ENCODE measurements around the gene ARPC5. TPM values are rescaled to one million over a fixed set of nuclear protein-coding genes. Genes with fewer than 3 reads are reported as not detected.
"Not testable (repeated sequence)": the region's sequence is repeated elsewhere in the genome, so short reads cannot be mapped to it uniquely, and the experiment has no call there.

The ARPC5 gene
- polyA plus RNA-seq, 1 experiment = 293 TPM

DNA sequence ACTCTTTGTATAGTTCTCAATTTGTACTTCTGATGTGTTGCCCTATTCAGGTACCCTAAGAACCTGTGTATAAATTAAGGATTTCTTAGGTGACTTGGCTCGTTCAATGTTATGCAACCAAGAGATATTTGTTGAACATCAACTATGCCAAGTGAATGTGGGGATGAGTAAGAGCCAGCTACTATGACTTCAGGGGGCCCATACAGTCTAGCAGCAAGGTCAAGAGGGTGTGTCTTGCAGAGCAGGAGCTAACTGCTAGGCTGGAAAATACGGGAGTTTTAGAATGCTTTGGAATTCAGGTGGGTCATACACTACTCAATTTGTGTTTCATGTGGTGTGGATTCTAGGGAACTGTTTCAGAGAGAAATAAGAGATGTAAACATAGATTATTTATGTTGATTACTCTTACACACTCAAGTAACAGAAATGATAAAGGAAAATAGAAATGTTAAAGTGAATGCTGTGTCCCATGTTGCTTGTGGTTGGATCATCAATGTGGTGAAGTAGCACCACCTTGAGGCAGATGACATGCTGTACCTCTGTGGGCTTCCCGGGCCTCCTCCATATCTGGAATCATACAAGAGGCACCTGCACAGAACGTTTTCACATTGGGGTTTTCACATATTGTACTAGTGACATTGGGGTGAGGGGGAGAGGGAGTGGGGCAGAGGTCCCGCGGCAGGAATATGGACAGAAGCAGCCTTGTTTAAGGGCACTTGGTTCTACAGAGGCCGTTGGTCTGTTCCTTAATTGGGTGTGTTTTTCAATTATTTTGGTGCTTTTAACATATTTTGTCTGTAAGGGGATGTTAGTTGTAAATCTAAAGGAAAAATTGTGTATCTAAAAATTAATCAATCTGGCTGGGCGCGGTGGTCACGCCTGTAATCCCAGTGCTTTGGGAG lies 12.4 kb downstream of the ARPC5 start:
- no peaks in the 10 kb centered on the region for H3K27me3 ChIP-seq (ENCODE audit: control insufficient read depth, insufficient read depth, low read length)
- no peak for DNase-seq (ENCODE audit: low read depth, low spot score)
- H3K4me3 ChIP-seq (ENCODE audit: low read depth, low read length) = no peak overlapping the region
- ChIA-PET CTCF (interaction anchor here (0.9 to 1.9 kb wide), 7 partner anchors 11 to 293 kb away, joined by 3 to 5 read pairs (median 4); no protein-coding TSS in a partner anchor), POLR2A (interaction anchor here (1.1 kb wide), 1 partner anchor 14 kb away, joined by 3 read pairs; no protein-coding TSS in a partner anchor)
- no peaks in the 10 kb centered on the region for H3K9me3 ChIP-seq (ENCODE audit: control insufficient read depth, insufficient read depth, low read length)
- H3K27ac ChIP-seq (ENCODE audit: low read depth, low read length) = no peak overlapping the region
- TF ChIP-seq, protein P1, sequence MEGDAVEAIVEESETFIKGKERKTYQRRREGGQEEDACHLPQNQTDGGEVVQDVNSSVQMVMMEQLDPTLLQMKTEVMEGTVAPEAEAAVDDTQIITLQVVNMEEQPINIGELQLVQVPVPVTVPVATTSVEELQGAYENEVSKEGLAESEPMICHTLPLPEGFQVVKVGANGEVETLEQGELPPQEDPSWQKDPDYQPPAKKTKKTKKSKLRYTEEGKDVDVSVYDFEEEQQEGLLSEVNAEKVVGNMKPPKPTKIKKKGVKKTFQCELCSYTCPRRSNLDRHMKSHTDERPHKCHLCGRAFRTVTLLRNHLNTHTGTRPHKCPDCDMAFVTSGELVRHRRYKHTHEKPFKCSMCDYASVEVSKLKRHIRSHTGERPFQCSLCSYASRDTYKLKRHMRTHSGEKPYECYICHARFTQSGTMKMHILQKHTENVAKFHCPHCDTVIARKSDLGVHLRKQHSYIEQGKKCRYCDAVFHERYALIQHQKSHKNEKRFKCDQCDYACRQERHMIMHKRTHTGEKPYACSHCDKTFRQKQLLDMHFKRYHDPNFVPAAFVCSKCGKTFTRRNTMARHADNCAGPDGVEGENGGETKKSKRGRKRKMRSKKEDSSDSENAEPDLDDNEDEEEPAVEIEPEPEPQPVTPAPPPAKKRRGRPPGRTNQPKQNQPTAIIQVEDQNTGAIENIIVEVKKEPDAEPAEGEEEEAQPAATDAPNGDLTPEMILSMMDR (IDR thresholded peaks at IDR 0.05; ENCODE audit: low read depth, low read length) = peak; percentile 71

DNA sequence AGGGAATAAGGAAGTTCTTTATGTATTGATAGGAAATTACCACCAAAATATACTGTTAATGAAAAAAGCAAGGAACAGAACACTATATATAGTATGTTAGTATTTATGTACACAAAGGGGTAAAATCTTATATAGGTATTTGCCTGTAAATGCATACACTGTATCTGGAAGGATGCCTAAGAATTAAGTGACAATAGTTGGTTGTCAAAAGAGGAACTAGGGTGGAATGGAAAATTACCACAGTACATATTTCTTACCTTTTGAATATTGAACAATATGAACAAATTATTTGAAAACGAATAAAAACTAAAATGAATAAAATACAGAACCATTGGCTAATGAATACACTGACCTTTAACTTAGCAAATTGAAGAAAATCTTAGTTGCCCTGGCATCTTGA lies 13.6 kb downstream of the ARPC5 start:
- CTCF ChIA-PET = interaction anchor here (1.0 to 1.9 kb wide), 3 partner anchors 12 to 294 kb away, joined by 4 to 5 read pairs (median 4); no protein-coding TSS in a partner anchor
- Histone ChIP-seq H3K27me3 (ENCODE audit: control insufficient read depth, insufficient read depth, low read length) (no peaks in the 10 kb centered on the region), H3K27ac (ENCODE audit: low read depth, low read length) (no peak overlapping the region), H3K9me3 (ENCODE audit: control insufficient read depth, insufficient read depth, low read length) (no peaks in the 10 kb centered on the region), H3K4me3 (ENCODE audit: low read depth, low read length) (no peak overlapping the region)
- TF ChIP-seq, protein P1 (IDR thresholded peaks at IDR 0.05; ENCODE audit: low read depth, low read length) = no peak
- POLR2A ChIA-PET = no interaction called here
- no peak for DNase-seq (ENCODE audit: low read depth, low spot score)

DNA sequence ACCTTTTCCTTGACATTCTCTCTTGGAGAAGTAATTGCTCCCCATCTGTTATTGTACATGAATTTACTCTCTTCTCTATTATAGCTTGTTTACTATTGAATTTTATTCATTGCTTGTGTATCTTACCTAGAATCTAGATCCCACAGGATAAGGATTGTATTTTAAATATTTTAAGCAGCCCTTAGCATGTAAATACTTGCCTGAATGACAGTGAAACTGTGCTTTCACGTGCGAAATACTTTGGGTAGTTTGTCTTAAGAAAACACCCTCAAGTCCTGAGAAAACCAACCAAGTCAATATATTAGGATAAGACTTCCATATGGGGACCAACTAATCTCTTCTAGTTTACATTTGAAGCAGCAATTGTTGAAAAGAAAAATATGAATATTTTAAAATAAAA lies 15.3 kb downstream of the ARPC5 start:
- ChIA-PET POLR2A (interaction anchor here (0.6 kb wide), 1 partner anchor 110 kb away, joined by 3 read pairs; no protein-coding TSS in a partner anchor), CTCF (interaction anchor here (1.0 kb wide), 2 partner anchors 11 to 35 kb away, joined by 3 to 4 read pairs; no protein-coding TSS in a partner anchor)
- no peak overlapping the region for H3K27ac ChIP-seq (ENCODE audit: low read depth, low read length)
- no peaks in the 10 kb centered on the region for H3K27me3 ChIP-seq (ENCODE audit: control insufficient read depth, insufficient read depth, low read length)
- TF ChIP-seq, protein P1 (IDR thresholded peaks at IDR 0.05; ENCODE audit: low read depth, low read length) = no peak
- no peak for DNase-seq (ENCODE audit: low read depth, low spot score)
- H3K9me3 ChIP-seq (ENCODE audit: control insufficient read depth, insufficient read depth, low read length) = no peaks in the 10 kb centered on the region
- no peak overlapping the region for H3K4me3 ChIP-seq (ENCODE audit: low read depth, low read length)

DNA sequence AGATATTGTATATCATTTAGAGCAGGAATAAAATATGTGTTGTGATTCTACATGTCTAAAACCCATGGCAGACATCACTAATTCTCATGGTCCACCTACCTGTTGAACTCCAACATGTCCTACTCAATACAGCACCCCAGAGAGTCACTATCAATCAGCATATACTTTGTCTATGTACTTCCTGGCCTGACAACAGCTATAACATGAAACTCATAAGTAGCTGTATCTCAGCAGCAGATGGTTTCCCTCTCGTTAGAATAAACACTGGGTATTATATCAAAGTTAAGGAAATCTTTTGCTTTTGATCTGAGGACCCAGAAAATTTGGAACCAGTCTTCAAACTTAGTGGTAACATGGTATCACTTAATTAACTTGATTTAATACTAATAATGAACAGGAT lies 15.8 kb downstream of the ARPC5 start:
- ChIA-PET CTCF (interaction anchor here (1.0 kb wide), 2 partner anchors 11 to 36 kb away, joined by 3 to 4 read pairs; no protein-coding TSS in a partner anchor), POLR2A (no interaction called here)
- H3K27me3 ChIP-seq (ENCODE audit: control insufficient read depth, insufficient read depth, low read length) = no peaks in the 10 kb centered on the region
- H3K4me3 ChIP-seq (ENCODE audit: low read depth, low read length) = no peak overlapping the region
- DNase-seq (ENCODE audit: low read depth, low spot score) = no peak
- H3K27ac ChIP-seq (ENCODE audit: low read depth, low read length) = no peak overlapping the region
- TF ChIP-seq, protein P1 (IDR thresholded peaks at IDR 0.05; ENCODE audit: low read depth, low read length) = no peak
- no peaks in the 10 kb centered on the region for H3K9me3 ChIP-seq (ENCODE audit: control insufficient read depth, insufficient read depth, low read length)

DNA sequence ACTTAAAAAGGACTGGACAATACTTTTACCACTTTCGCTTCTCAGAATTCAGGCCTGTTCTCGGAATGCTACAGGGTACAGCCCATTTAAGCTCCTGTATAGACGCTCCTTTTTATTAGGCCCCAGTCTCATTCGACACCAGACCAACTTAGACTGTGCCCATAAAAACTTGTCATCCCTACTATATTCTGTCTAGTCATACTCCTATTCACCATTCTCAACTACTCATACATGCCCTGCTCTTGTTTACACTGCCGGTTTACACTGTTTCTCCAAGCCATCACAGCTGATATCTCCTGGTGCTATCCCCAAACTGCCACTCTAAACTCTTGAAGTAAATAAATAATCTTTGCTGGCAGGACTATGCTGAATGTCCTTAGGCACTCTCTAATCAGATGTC lies 17.4 kb downstream of the ARPC5 start:
- H3K9me3 ChIP-seq (ENCODE audit: control insufficient read depth, insufficient read depth, low read length); H3K27me3 ChIP-seq (ENCODE audit: control insufficient read depth, insufficient read depth, low read length); H3K27ac ChIP-seq (ENCODE audit: low read depth, low read length); H3K4me3 ChIP-seq (ENCODE audit: low read depth, low read length); DNase-seq (ENCODE audit: low read depth, low spot score); CTCF ChIA-PET; POLR2A ChIA-PET: not testable (repeated sequence)

DNA sequence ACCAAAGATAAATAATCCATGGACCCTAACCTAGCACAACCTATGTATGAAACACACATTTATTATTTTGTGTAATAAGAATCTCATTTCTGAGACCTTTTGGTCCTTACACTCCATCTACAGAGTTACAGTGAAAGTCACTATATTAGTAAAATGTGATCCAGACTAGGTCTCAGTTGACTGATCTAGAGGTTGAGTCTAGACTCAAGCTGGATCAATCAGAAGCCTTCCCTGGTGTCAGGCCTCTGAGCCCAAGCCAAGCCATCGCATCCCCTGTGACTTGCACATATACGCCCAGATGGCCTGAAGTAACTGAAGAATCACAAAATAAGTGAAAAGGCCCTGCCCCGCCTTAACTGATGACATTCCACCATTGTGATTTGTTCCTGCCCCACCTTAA lies 22.6 kb downstream of the ARPC5 start:
- CTCF ChIA-PET; H3K27me3 ChIP-seq (ENCODE audit: control insufficient read depth, insufficient read depth, low read length); POLR2A ChIA-PET: not testable (repeated sequence)

More for the DNA sequence above, 22.6 kb downstream of the ARPC5 start:
- not testable (repeated sequence) for H3K27ac ChIP-seq (ENCODE audit: low read depth, low read length); H3K4me3 ChIP-seq (ENCODE audit: low read depth, low read length); H3K9me3 ChIP-seq (ENCODE audit: control insufficient read depth, insufficient read depth, low read length); DNase-seq (ENCODE audit: low read depth, low spot score)
